ENCODE measurements around the gene ATRIP.

ATRIP gene

GRCh38 chr3:48451270-48451669 is 4.7 kb downstream of the ATRIP start:
- Histone ChIP-seq H3K4me1 (ENCODE audit: control insufficient read depth, low read length) (peaks cover 9% of the 10 kb centered on the region), H3K27ac (ENCODE audit: low read depth, low read length) (no peak overlapping the region), H3K9me2 (replicated peaks; ENCODE audit: control insufficient read depth, low read length) (no peaks in the 10 kb centered on the region), H3F3A (ENCODE audit: control insufficient read depth, insufficient read depth) (no peaks in the 10 kb centered on the region), H3K36me3 (ENCODE audit: control insufficient read depth, low read length) (peaks cover 70% of the 10 kb centered on the region), H3K4me3 (ENCODE audit: low read length) (no peak overlapping the region), H3K27me3 (ENCODE audit: control insufficient read depth, low read length) (no peaks in the 10 kb centered on the region), H4K20me1 (ENCODE audit: control insufficient read depth, insufficient read depth, low read depth, low read length) (no peaks in the 10 kb centered on the region; the same call in 1 of the 2 replicates), H3K9me3 (ENCODE audit: control insufficient read depth, insufficient read depth, low read length) (no peaks in the 10 kb centered on the region), H3K4me2 (ENCODE audit: low read length) (no peak overlapping the region), H3K79me2 (ENCODE audit: control insufficient read depth, low read length) (peaks cover 25% of the 10 kb centered on the region)
- TF ChIP-seq EZH2phosphoT487 (IDR thresholded peaks at IDR 0.05; ENCODE audit: borderline replicate concordance, low read length) (no peak), CTCF (IDR thresholded peaks at IDR 0.05; ENCODE audit: low read depth, low read length, poor library complexity, severe bottlenecking) (no peak)

- no peaks in the 10 kb centered on the region for H3K9me3 ChIP-seq (ENCODE audit: control insufficient read depth, insufficient read depth, low read length)
- TF ChIP-seq EZH2phosphoT487 (IDR thresholded peaks at IDR 0.05; ENCODE audit: borderline replicate concordance, low read length) = no peak
- TF ChIP-seq CTCF (IDR thresholded peaks at IDR 0.05; ENCODE audit: low read depth, low read length, poor library complexity, severe bottlenecking) = no peak
These were observed 9.9 kb downstream of the ATRIP start for GRCh38 chr3:48456456-48456855.

GRCh38 chr3:48459331-48459730 is 12.8 kb downstream of the ATRIP start:
- Histone ChIP-seq H3F3A (ENCODE audit: control insufficient read depth, insufficient read depth) (peaks cover 9% of the 10 kb centered on the region), H4K20me1 (ENCODE audit: control insufficient read depth, insufficient read depth, low read depth, low read length) (no peaks in the 10 kb centered on the region), H3K9me3 (ENCODE audit: control insufficient read depth, insufficient read depth, low read length) (no peaks in the 10 kb centered on the region), H3K27me3 (ENCODE audit: control insufficient read depth, low read length) (no peaks in the 10 kb centered on the region), H3K4me1 (ENCODE audit: control insufficient read depth, low read length) (no peaks in the 10 kb centered on the region), H3K4me2 (ENCODE audit: low read length) (no peak overlapping the region), H3K9me2 (replicated peaks; ENCODE audit: control insufficient read depth, low read length) (no peaks in the 10 kb centered on the region), H3K79me2 (ENCODE audit: control insufficient read depth, low read length) (no peaks in the 10 kb centered on the region), H3K27ac (ENCODE audit: low read depth, low read length) (no peak overlapping the region), H3K36me3 (ENCODE audit: control insufficient read depth, low read length) (peaks cover 59% of the 10 kb centered on the region), H3K4me3 (ENCODE audit: low read length) (no peak overlapping the region)
- TF ChIP-seq CTCF (IDR thresholded peaks at IDR 0.05; ENCODE audit: low read depth, low read length, poor library complexity, severe bottlenecking) (no peak), EZH2phosphoT487 (IDR thresholded peaks at IDR 0.05; ENCODE audit: borderline replicate concordance, low read length) (no peak)

More at GRCh38 chr3:48456456-48456855, 9.9 kb downstream of the ATRIP start:
- H3K27ac ChIP-seq (ENCODE audit: low read depth, low read length) = no peak overlapping the region
- H3K27me3 ChIP-seq (ENCODE audit: control insufficient read depth, low read length) = no peaks in the 10 kb centered on the region
- peaks cover 7% of the 10 kb centered on the region; the same call in 1 of the 2 replicates for H3F3A ChIP-seq (ENCODE audit: control insufficient read depth, insufficient read depth)
- peaks cover 80% of the 10 kb centered on the region for H3K36me3 ChIP-seq (ENCODE audit: control insufficient read depth, low read length)
- H3K4me2 ChIP-seq (ENCODE audit: low read length) = no peak overlapping the region
- H3K79me2 ChIP-seq (ENCODE audit: control insufficient read depth, low read length) = no peaks in the 10 kb centered on the region
- H3K9me2 ChIP-seq (replicated peaks; ENCODE audit: control insufficient read depth, low read length) = no peaks in the 10 kb centered on the region
- no peaks in the 10 kb centered on the region for H4K20me1 ChIP-seq (ENCODE audit: control insufficient read depth, insufficient read depth, low read depth, low read length)
- no peak overlapping the region for H3K4me3 ChIP-seq (ENCODE audit: low read length)
- no peaks in the 10 kb centered on the region for H3K4me1 ChIP-seq (ENCODE audit: control insufficient read depth, low read length)
